ENCODE results near the gene MAP1B. TPM values are rescaled to one million over a fixed set of nuclear protein-coding genes. Genes with fewer than 3 reads are reported as not detected.

MAP1B gene
- total and polyA plus RNA-seq, 2 experiments from 2014 or later: 82.4 to 115 TPM

DNA sequence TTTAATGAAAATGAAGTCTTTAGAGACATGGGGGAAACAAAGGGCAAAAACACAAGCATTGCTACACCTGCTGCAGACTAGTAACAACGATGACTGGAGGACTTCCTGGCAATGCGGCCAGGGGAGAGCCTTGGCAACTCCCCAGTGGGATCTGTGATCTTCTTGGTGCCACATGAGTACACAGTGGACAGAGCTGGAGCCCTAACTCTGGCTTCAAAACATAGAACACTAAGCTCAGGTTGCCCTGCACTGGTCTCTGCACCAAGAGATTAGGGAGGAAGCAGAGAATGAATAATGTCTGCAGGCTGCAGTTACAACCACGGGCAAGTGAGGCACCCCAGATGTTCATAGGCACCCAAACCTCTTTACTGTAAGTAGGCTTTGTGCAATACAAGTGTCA lies 121.7 kb downstream of the MAP1B start:
- Histone ChIP-seq H2AFZ (no peak overlapping the region), H3K9me2 (replicated peaks; ENCODE audit: insufficient read depth) (no peaks in the 10 kb centered on the region), H3K9me3 (ENCODE audit: low read depth) (no peaks in the 10 kb centered on the region), H3K4me3 (no peak overlapping the region), H3K79me2 (no peaks in the 10 kb centered on the region), H3K36me3 (replicated peaks; ENCODE audit: insufficient read depth, low read depth) (no peaks in the 10 kb centered on the region), H4K20me1 (ENCODE audit: insufficient read depth, poor library complexity, severe bottlenecking) (no peaks in the 10 kb centered on the region), H3K27me3 (no peaks in the 10 kb centered on the region), H3K4me2 (no peak overlapping the region), H3K4me1 (ENCODE audit: insufficient read depth) (no peaks in the 10 kb centered on the region), H3K27ac (no peak overlapping the region)
- WGBS (ENCODE audit: low lambda C conversion rate, missing lambda C conversion rate): 90% methylated on average over 3 of the region's 3 CpGs
- DNase-seq (ENCODE audit: low spot score): no peak
- no peak for TF ChIP-seq EZH2phosphoT487 (IDR thresholded peaks at IDR 0.05; ENCODE audit: low read depth, severe bottlenecking, unreplicated experiment)
- no peak for TF ChIP-seq EZH2 (IDR thresholded peaks at IDR 0.05; ENCODE audit: borderline replicate concordance)

- Histone ChIP-seq H3K9me2 (replicated peaks; ENCODE audit: insufficient read depth) (no peaks in the 10 kb centered on the region), H3K4me3 (no peak overlapping the region), H3K9me3 (ENCODE audit: low read depth) (no peaks in the 10 kb centered on the region), H3K4me1 (ENCODE audit: insufficient read depth) (no peaks in the 10 kb centered on the region), H3K27me3 (no peaks in the 10 kb centered on the region), H3K27ac (no peak overlapping the region), H3K36me3 (replicated peaks; ENCODE audit: insufficient read depth, low read depth) (no peaks in the 10 kb centered on the region), H3K79me2 (no peaks in the 10 kb centered on the region), H3K4me2 (no peak overlapping the region), H2AFZ (no peak overlapping the region), H4K20me1 (ENCODE audit: insufficient read depth, poor library complexity, severe bottlenecking) (no peaks in the 10 kb centered on the region)
- no peak for TF ChIP-seq CTCF (IDR thresholded peaks at IDR 0.05; ENCODE audit: poor library complexity)
- TF ChIP-seq EZH2 (IDR thresholded peaks at IDR 0.05; ENCODE audit: borderline replicate concordance): no peak
- peak; percentile 57 for TF ChIP-seq EZH2phosphoT487 (IDR thresholded peaks at IDR 0.05; ENCODE audit: low read depth, severe bottlenecking, unreplicated experiment)
- 61% methylated on average over 6 of the region's 6 CpGs for WGBS (ENCODE audit: low lambda C conversion rate, missing lambda C conversion rate)
- DNase-seq (ENCODE audit: low spot score): no peak
Measured at GRCh38 chr5:72231991-72232703, 124.9 kb downstream of the MAP1B start.

DNA sequence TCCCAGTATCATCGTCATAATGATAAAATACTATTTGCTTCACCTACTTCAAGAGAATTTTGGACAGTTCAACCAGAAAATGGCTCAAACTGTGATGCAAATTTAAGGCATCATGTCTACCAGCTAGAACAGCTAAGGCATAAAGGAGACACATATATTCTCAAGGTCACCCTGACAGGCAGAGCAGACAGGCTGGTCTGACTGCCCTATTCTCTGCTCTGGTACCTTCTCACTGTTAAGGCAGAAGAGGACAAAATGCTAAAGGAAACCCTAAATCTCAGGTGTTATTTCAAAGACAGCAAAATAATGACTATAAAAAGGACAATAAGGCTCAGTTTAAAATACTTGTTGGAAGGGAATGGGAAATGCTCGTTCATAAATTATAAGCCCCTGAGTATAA lies 125.6 kb downstream of the MAP1B start:
- no peak overlapping the region for H2AFZ ChIP-seq
- no peak overlapping the region for H3K27ac ChIP-seq
- H3K27me3 ChIP-seq: no peaks in the 10 kb centered on the region
- TF ChIP-seq EZH2phosphoT487 (IDR thresholded peaks at IDR 0.05; ENCODE audit: low read depth, severe bottlenecking, unreplicated experiment) (no peak), EZH2 (IDR thresholded peaks at IDR 0.05; ENCODE audit: borderline replicate concordance) (no peak), CTCF (IDR thresholded peaks at IDR 0.05; ENCODE audit: poor library complexity) (no peak)
- H3K79me2 ChIP-seq: no peaks in the 10 kb centered on the region
- H3K36me3 ChIP-seq (replicated peaks; ENCODE audit: insufficient read depth, low read depth): no peaks in the 10 kb centered on the region
- no peak overlapping the region for H3K4me2 ChIP-seq
- H3K9me3 ChIP-seq (ENCODE audit: low read depth): no peaks in the 10 kb centered on the region
- WGBS (ENCODE audit: low lambda C conversion rate, missing lambda C conversion rate): 64% methylated on average over 2 of the region's 2 CpGs
- no peak overlapping the region for H3K4me3 ChIP-seq
- H4K20me1 ChIP-seq (ENCODE audit: insufficient read depth, poor library complexity, severe bottlenecking): no peaks in the 10 kb centered on the region
- no peaks in the 10 kb centered on the region for H3K9me2 ChIP-seq (replicated peaks; ENCODE audit: insufficient read depth)
- no peaks in the 10 kb centered on the region for H3K4me1 ChIP-seq (ENCODE audit: insufficient read depth)
- no peak for DNase-seq (ENCODE audit: low spot score)

DNA sequence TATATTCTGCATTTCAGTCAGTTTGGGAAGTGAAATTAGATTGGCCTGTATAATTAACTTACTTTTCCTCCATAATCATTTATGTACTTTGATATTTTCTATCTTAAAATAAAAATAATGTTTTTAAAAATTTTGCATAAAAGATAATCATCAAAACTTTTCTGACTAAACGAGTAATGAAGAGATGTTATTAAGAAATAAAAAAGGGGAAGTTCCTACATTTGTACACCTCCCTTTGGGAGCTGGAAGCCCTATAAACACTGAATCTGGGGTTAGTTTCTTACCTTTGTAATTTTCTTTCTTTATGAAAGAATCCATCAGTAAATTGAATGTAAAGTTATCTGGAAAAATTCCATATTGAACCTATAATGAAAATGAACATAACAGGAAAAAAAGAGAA lies 126.6 kb downstream of the MAP1B start:
- Histone ChIP-seq H3K4me2 (no peak overlapping the region), H3K4me1 (ENCODE audit: insufficient read depth) (no peaks in the 10 kb centered on the region), H3K9me3 (ENCODE audit: low read depth) (no peaks in the 10 kb centered on the region), H2AFZ (no peak overlapping the region), H3K9me2 (replicated peaks; ENCODE audit: insufficient read depth) (no peaks in the 10 kb centered on the region), H3K36me3 (replicated peaks; ENCODE audit: insufficient read depth, low read depth) (no peaks in the 10 kb centered on the region), H3K4me3 (no peak overlapping the region), H4K20me1 (ENCODE audit: insufficient read depth, poor library complexity, severe bottlenecking) (no peaks in the 10 kb centered on the region), H3K27ac (no peak overlapping the region), H3K79me2 (no peaks in the 10 kb centered on the region), H3K27me3 (no peaks in the 10 kb centered on the region)
- TF ChIP-seq EZH2 (IDR thresholded peaks at IDR 0.05; ENCODE audit: borderline replicate concordance) (no peak), CTCF (IDR thresholded peaks at IDR 0.05; ENCODE audit: poor library complexity) (no peak), EZH2phosphoT487 (IDR thresholded peaks at IDR 0.05; ENCODE audit: low read depth, severe bottlenecking, unreplicated experiment) (no peak)
- no peak for DNase-seq (ENCODE audit: low spot score)
- WGBS (ENCODE audit: low lambda C conversion rate, missing lambda C conversion rate): 97% methylated on average over 1 of the region's 1 CpG

All from hepatocyte (in vitro differentiated cells).